Measurements from ENCODE around the gene MBNL2. TPM values are rescaled to one million over a fixed set of nuclear protein-coding genes. Genes with fewer than 3 reads are reported as not detected.

MBNL2 gene
- total and polyA plus RNA-seq, 10 of the 15 experiments (the other 5 are each of a cell fraction or from before 2014, with no cell fraction given) = 1.6 to 9.7 (median 6.7) TPM

DNA sequence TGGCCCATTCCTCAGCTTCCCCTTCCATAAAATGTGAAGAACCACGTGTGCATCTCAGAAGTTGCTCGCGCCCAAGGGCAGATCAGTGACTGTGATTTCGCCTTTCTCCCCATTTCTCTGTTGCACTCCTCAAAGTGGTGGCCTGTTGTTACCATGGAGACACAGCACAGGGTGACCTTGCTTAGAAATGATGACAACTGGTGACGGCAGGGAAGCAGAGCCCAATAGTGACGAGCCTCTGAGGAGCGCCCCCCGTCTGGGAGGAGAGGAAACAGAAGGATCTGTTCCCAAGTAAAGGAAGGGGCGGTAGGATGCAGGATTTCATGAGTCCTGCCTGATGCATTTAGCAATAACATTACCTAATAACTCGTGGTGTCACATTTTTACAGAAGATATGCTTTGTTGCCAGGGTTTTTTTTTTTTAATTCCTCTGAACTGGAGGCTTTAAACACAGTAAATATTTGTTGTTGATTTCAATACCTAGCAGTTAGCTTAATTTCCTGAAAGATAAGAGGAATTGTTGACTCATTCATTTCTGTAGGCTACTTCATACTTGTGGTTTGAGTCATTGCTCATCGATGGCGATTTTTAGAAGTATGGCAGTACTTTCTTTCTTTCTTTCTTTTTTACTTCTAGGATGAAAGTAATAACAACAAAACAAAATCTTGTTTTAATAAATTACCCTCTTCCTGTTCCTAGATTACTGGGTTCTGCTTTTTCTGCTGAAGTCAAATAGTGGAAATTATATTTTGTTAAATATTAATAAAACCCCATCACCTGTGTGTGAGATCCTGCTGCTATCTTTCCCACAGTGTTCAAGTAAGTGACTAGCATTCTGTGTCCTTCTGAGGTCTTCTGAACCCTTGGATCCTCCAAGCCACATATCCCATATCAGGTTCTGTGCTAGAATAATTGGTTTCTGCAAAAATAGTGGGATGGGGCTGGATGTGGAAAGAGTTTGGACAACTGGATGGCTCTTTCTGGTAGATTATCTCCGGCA, 36.0 kb downstream of the MBNL2 start (continued):
- TF ChIP-seq SIX5 (IDR thresholded peaks at IDR 0.05; ENCODE audit: low read depth, low read length, severe bottlenecking) = no peak
- no peak for TF ChIP-seq CHD2 (IDR thresholded peaks at IDR 0.05; ENCODE audit: borderline replicate concordance, low read depth, low read length)
- peak in 1 of 2 experiments; percentile 56; a peak in 1 of 4 replicates for TF ChIP-seq IKZF2 (IDR thresholded peaks at IDR 0.05)
- TF ChIP-seq NFYB (IDR thresholded peaks at IDR 0.05; ENCODE audit: insufficient read depth, low read depth, low read length) = no peak
- peak; percentile 92 for TF ChIP-seq NFIC (IDR thresholded peaks at IDR 0.05; ENCODE audit: low read depth, low read length)
- 0 out of 2 replicates have a peak, but pooled peaks have one; percentile 65 for TF ChIP-seq ZBED1 (IDR thresholded peaks at IDR 0.05; ENCODE audit: borderline replicate concordance)
- TF ChIP-seq, protein P1, sequence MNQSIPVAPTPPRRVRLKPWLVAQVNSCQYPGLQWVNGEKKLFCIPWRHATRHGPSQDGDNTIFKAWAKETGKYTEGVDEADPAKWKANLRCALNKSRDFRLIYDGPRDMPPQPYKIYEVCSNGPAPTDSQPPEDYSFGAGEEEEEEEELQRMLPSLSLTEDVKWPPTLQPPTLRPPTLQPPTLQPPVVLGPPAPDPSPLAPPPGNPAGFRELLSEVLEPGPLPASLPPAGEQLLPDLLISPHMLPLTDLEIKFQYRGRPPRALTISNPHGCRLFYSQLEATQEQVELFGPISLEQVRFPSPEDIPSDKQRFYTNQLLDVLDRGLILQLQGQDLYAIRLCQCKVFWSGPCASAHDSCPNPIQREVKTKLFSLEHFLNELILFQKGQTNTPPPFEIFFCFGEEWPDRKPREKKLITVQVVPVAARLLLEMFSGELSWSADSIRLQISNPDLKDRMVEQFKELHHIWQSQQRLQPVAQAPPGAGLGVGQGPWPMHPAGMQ (IDR thresholded peaks at IDR 0.05; ENCODE audit: borderline replicate concordance) = no peak
- TF ChIP-seq SMARCA5 (IDR thresholded peaks at IDR 0.05) = no peak
- TF ChIP-seq, protein P2, sequence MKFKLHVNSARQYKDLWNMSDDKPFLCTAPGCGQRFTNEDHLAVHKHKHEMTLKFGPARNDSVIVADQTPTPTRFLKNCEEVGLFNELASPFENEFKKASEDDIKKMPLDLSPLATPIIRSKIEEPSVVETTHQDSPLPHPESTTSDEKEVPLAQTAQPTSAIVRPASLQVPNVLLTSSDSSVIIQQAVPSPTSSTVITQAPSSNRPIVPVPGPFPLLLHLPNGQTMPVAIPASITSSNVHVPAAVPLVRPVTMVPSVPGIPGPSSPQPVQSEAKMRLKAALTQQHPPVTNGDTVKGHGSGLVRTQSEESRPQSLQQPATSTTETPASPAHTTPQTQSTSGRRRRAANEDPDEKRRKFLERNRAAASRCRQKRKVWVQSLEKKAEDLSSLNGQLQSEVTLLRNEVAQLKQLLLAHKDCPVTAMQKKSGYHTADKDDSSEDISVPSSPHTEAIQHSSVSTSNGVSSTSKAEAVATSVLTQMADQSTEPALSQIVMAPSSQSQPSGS (IDR thresholded peaks at IDR 0.05; ENCODE audit: low read length) = peak; percentile 84
- no peak for TF ChIP-seq SP1 (IDR thresholded peaks at IDR 0.05; ENCODE audit: low read depth, low read length)
- TF ChIP-seq, protein P3, sequence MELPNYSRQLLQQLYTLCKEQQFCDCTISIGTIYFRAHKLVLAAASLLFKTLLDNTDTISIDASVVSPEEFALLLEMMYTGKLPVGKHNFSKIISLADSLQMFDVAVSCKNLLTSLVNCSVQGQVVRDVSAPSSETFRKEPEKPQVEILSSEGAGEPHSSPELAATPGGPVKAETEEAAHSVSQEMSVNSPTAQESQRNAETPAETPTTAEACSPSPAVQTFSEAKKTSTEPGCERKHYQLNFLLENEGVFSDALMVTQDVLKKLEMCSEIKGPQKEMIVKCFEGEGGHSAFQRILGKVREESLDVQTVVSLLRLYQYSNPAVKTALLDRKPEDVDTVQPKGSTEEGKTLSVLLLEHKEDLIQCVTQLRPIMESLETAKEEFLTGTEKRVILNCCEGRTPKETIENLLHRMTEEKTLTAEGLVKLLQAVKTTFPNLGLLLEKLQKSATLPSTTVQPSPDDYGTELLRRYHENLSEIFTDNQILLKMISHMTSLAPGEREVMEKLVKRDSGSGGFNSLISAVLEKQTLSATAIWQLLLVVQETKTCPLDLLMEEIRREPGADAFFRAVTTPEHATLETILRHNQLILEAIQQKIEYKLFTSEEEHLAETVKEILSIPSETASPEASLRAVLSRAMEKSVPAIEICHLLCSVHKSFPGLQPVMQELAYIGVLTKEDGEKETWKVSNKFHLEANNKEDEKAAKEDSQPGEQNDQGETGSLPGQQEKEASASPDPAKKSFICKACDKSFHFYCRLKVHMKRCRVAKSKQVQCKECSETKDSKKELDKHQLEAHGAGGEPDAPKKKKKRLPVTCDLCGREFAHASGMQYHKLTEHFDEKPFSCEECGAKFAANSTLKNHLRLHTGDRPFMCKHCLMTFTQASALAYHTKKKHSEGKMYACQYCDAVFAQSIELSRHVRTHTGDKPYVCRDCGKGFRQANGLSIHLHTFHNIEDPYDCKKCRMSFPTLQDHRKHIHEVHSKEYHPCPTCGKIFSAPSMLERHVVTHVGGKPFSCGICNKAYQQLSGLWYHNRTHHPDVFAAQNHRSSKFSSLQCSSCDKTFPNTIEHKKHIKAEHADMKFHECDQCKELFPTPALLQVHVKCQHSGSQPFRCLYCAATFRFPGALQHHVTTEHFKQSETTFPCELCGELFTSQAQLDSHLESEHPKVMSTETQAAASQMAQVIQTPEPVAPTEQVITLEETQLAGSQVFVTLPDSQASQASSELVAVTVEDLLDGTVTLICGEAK (IDR thresholded peaks at IDR 0.05; ENCODE audit: borderline replicate concordance) = no peak
- TF ChIP-seq CEBPB (IDR thresholded peaks at IDR 0.05; ENCODE audit: borderline replicate concordance in 1 of 2, low read depth in 2 of 2, low read length in 2 of 2) = no peak
- peak; percentile 62; the same call in 1 of the 2 replicates for TF ChIP-seq BMI1 (IDR thresholded peaks at IDR 0.05; ENCODE audit: borderline replicate concordance)
- no peak for TF ChIP-seq NFXL1 (IDR thresholded peaks at IDR 0.05; ENCODE audit: borderline replicate concordance)
- TF ChIP-seq SRF (IDR thresholded peaks at IDR 0.05; ENCODE audit: low read depth in 2 of 2, low read length in 2 of 2) = peak in 1 of 2 experiments; percentile 47; a peak in 1 of 4 replicates
- no peak for TF ChIP-seq KDM1A (IDR thresholded peaks at IDR 0.05; ENCODE audit: borderline replicate concordance)
- TF ChIP-seq SIN3A (IDR thresholded peaks at IDR 0.05; ENCODE audit: low read depth, low read length) = no peak
- TF ChIP-seq, protein P4, sequence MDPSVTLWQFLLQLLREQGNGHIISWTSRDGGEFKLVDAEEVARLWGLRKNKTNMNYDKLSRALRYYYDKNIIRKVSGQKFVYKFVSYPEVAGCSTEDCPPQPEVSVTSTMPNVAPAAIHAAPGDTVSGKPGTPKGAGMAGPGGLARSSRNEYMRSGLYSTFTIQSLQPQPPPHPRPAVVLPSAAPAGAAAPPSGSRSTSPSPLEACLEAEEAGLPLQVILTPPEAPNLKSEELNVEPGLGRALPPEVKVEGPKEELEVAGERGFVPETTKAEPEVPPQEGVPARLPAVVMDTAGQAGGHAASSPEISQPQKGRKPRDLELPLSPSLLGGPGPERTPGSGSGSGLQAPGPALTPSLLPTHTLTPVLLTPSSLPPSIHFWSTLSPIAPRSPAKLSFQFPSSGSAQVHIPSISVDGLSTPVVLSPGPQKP (IDR thresholded peaks at IDR 0.05; ENCODE audit: low read depth, low read length) = no peak
- no peak for TF ChIP-seq SMAD5 (IDR thresholded peaks at IDR 0.05; ENCODE audit: low read depth)
- no peak for TF ChIP-seq CREB1 (IDR thresholded peaks at IDR 0.05; ENCODE audit: low read depth)

All from GM12878 (cell line).